EH (cell line): Measurements from ENCODE around the gene FIGNL2.
"Not testable (repeated sequence)": the region's sequence is repeated elsewhere in the genome, so short reads cannot be mapped to it uniquely, and the experiment has no call there.

Experiments used
- DNase-seq: peaks from one replicate; pipeline ENCODE4 v3.0.0-alpha.2; 2015; ENCODE audit warnings: low read depth

The FIGNL2 gene, protein sequence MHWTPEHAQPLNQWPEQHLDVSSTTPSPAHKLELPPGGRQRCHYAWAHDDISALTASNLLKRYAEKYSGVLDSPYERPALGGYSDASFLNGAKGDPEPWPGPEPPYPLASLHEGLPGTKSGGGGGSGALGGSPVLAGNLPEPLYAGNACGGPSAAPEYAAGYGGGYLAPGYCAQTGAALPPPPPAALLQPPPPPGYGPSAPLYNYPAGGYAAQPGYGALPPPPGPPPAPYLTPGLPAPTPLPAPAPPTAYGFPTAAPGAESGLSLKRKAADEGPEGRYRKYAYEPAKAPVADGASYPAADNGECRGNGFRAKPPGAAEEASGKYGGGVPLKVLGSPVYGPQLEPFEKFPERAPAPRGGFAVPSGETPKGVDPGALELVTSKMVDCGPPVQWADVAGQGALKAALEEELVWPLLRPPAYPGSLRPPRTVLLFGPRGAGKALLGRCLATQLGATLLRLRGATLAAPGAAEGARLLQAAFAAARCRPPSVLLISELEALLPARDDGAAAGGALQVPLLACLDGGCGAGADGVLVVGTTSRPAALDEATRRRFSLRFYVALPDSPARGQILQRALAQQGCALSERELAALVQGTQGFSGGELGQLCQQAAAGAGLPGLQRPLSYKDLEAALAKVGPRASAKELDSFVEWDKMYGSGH

DNA sequence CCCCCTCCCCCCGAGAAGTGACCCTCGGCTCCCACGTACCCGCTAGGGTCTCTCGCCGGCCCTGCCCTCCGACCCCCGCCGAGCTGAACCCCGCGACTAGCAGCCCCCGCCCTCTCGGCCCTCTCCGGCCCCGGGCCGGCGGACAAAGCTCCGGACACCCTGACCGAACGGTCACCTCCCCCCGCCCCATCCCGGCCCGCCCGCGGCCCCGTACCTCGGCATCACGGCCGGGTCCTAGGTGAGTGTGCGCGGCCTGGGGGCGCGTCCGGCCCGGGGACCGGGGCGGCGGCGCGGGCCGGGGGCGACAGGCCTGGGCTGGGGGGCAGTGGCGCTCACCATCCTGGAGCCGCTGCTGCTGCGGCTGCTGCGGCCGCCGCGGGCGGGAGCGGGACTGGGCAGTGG, at the start of gene FIGNL2:
FIGNL2 (minus strand) TSS at position 393 of the 402 bp plus-strand sequence. CDS start 26,305 bp downstream, outside the sequence.
- DNase-seq: no peak

GRCh38 chr12:51897181-51897580, 48.7 kb upstream of the FIGNL2 start:
- DNase-seq: peak; percentile 51

- no peak for DNase-seq
Observed at GRCh38 chr12:51896236-51896635, 47.7 kb upstream of the FIGNL2 start.

- no peak for DNase-seq
Observed at GRCh38 chr12:51895378-51896135, 47.0 kb upstream of the FIGNL2 start.

DNA sequence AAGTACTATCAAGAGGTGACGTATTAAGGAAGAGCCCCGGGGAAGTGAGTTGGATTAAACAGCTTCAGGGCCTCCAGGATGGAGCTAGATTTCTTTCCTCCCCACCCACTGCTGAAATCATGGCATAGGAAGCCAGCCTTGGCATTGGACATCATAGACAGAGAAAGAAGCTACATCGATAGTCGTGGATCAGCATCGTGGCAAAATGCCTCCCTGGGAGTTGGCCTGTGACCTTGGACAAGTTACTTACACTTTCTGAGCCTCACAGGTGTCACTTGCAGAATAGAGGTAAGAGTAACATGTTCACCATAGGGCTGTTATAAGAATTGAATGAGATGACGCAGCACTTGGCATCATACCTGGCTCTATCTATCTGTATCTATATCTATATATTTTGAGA, 45.3 kb upstream of the FIGNL2 start:
- no peak for DNase-seq

DNA sequence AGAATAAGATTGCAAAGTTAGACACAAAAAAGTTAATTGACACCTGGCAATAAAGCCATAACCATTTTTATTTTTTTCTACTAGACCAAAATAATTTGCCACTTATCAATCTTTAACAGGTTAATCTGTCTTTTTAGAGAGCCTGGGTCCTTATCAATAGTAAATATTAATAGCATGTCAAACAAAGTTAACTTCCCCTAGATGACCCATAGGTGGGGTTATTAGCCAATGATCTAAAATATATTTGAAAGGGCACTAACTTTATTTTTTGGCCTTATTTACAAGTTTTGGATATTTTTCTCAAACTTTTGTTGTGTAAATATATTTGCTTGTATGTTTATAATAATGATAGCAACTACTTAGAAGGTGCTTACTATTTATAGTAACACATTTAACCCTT, 43.3 kb upstream of the FIGNL2 start:
- no peak for DNase-seq

DNA sequence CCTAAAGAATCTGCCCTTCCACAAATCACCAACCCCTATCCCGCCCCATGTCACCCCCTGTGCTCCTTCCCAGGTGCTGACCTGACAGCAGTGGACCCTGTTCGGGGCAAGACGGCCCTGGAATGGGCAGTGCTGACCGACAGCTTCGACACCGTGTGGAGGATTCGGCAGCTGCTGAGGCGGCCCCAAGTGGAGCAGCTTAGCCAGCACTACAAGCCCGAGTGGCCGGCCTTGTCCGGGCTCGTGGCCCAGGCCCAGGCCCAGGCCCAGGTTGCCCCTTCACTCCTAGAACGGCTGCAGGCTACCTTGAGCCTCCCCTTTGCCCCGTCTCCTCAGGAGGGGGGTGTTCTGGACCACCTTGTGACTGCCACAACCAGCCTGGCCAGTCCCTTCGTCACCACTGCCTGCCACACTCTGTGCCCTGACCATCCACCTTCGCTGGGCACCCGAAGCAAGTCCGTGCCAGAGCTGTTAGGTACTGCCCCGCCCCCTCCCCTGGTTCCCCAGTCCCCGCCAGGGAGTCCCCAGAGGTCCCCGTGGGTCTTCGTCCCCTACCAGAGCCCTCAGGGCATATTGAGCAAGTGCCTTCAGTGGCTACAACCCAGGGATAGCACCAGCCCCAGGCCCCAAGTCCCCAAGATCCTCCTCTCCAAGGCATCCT, 42.1 kb upstream of the FIGNL2 start:
- no peak for DNase-seq

DNA sequence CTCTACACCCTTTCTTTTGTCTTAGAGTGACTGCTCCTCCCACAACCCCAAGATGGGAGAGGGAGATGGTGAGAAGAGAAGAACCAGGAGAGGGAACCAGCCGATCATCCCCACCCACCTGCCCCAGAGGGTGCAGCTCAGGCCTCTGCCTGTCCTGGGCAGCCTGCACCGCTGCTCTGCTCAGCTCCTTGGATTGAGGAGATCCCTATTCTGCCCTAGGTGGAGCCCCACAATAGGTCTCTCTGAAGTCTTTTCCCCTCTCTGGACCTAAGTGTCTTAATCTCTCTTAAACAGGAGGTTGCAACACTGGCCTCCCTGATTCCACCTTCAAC, 41.6 kb upstream of the FIGNL2 start:
- no peak for DNase-seq

DNA sequence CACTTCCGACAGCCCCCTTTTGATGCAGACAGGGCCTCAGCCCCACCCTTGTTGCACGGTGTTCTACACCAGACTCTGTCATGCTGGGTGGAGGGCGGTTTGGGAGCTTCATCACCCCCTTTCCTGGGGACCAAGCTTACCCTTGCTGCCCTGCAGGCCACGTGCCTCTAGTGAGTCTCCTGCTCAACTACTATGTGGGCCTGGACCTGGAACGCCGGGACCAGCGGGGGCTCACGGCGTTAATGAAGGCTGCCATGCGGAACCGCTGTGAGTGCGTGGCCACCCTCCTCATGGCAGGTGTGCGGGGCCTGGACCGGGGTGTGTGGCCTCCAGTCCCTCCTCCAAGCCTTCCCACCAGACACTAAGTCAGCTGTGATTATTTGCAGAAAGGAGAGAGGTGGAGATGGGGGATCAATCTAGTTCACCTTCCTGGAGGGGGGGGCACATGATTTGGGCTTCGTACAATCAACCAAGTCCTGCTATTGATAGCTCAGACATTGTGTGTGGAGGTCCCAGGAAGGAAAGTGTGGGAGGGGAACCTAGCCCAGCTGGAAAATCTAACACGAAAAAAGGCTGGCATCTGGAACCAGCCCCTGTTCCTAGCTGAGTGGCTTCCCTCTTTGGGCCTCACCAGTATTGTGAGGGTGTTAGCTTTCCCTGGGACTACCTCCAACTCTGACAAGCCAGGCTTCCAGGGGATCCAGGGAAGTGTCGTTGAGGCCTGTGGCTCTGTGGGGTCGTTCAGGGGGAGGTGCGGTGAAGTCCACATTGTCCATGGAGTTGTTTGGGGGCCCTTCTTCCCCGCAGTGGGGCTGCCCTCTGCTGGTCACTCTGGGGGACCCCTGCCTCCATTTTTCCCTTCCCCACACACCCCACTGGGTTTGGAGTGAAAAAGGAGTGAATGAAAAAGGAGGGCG, 41.0 kb upstream of the FIGNL2 start:
- no peak for DNase-seq

DNA sequence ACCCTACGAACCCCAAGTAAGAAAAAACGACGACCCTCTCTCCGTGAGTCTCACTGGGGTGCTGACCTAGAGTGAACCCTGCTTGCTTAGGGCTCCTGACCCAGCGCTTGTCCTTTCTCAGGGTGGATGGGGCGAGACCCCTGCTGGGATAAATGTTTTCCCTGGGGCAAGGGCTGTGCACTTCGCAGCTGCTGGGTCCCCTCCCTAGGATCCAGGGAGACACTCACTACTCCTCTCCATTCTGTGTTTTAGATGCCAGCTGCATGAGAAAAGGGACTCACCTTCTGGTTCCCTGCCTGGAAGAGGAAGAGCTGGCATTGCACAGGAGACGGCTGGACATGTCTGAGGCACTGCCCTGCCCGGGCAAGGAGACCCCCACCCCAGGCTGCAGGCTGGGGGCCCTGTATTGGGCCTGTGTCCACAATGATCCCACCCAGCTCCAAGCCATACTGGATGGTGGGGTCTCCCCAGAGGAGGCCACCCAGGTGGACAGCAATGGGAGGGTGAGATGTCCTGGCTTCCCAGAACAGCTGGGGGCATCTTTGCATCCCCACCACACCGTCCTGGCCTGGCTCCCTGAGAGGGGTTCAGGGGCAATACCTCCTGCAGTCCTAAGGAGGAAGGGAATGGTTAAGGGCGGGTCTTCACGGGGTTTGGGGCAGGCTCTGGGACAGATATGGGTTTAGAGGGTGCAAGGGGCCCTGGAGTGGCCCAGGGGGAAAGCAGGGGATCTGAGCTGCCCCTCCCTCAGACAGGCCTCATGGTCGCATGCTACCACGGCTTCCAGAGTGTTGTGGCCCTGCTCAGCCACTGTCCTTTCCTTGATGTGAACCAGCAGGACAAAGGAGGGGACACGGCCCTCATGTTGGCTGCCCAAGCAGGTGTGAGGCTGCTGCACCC, 40.0 kb upstream of the FIGNL2 start:
- DNase-seq: no peak

- DNase-seq: no peak
Observed at GRCh38 chr12:51887476-51888315, 39.2 kb upstream of the FIGNL2 start, which contains the start of gene ANKRD33. Gene ANKRD33 (plus strand): TSS chr12:51888103. CDS start chr12:51888187, 84 bp downstream.

DNA sequence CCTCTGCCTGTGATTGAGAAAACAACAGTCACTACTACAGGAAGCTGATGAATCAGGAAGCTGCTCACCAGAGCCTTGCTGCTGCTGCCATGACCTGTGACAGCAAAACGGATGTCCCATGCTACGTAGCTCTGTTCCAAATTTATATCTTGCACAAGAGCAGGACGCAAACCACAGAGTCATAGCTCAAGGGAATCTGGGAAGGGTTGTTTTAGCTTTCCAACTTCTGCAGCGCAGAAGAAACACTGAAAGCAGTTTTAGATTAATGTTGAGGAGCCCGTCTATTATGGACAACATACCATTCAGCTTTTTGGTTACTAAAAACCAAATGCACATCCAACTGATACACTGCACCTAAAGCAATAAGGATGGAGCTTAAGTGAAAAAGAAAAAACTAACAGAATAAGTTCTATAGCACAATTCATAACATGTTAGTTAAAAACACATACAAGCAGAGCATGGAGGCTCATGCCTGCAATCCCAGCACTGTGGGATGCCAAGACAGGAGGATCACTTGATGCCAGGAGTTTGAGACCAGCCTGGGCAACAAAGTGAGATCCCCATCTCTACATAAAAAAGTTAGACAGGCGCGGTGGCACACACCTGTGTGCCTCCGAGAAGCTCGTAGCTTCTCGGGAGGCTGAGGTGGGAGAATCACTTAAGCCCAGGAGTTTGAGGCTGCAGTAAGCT, 37.6 kb upstream of the FIGNL2 start:
- DNase-seq: peak; percentile 98

- not testable (repeated sequence) for DNase-seq
Observed at GRCh38 chr12:51885294-51886020, 36.9 kb upstream of the FIGNL2 start.

DNA sequence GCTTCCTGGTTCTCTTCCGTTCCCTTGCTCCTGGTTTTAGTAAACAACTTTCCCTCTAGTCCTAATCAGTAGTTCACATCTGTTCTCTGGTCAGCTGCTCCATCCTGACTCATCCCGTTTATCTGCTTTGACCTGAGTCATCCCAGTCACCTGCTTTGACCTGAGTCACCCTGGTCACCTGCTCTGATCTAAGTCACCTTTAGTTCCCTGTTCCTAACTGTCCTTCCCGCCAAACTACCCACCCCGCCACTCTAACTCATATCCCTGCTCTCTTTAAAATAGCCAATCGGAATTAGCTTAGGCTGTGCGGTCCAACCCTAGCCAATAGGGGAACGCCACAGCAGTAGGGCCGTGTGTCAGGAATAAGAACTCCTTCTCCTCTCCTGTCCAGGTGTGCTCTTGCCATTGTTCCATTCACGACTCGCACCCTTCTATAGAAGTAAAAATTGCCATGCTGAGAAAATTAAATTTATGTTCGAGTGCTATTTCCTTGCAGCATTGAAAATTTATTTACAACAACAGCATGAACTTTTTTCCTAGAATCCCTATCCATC, 36.2 kb upstream of the FIGNL2 start:
- DNase-seq: peak; percentile 46

DNA sequence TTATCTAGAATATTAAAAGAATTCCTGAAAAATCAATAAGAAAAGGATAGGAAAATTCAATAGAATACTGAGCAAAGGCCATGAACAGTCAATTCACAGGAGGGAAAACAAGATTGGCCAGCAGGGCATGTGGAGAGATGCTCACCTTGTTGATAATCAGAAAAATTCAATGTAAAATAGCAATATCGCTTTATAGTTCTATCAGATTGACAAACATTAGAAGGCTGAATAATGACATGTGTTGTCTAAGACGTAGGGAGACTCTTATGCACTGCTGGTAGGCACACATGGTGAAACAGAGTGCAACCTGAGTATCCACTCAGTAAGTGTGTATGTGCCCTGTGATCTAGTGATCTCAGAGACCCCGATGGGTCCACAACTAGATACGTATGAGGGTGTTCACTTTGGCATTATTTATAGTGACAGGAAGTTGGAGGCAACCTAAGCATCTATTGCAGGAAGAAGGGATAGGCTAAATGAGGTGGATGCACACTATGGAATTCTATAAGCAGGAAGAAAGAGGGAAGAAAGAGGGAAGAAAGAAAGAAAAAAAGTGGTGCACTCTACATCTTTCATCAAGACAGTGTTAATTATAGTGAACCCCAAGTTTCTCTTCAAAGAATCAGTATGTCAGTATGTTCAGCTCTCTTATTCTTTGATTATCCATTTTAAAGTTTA, 35.6 kb upstream of the FIGNL2 start:
- DNase-seq: no peak

DNA sequence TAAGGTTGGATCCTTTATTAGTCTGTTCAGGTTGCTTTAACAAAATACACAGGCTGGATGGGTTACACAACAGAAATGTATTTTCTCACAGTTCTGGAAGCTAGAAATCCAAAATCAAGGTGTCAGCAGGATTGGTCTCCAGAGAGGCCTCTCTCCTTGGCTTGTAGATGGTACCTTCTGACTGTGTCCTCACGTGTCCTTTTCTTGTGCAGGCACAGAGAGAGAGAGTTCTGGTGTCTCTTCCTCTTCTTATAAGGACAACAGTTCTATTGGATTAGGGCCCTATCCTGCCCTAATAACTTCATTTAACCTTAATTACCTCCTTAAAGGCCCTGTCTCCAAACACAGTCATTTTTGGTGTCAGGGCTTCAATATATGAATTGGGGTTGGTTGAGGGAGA, 34.8 kb upstream of the FIGNL2 start:
- DNase-seq: no peak

GRCh38 chr12:51879102-51879501, 30.6 kb upstream of the FIGNL2 start:
- no peak for DNase-seq
